Measurements from ENCODE around the gene BBS12.
A peak's percentile ranks its signal among the peaks of the same experiment; 100 is the strongest.

Gene BBS12

GRCh38 chr4:122732329-122733026 is at the start of gene BBS12:
TSS of gene BBS12 (plus strand) at chr4:122732704. CDS start at chr4:122741893, 9,189 bp downstream.
- peak; percentile 97 for DNase-seq

GRCh38 chr4:122686691-122687090 is 45.8 kb upstream of the BBS12 start:
- DNase-seq, result no peak

- DNase-seq, result no peak
Measured at GRCh38 chr4:122687531-122688061, 44.9 kb upstream of the BBS12 start.

DNA sequence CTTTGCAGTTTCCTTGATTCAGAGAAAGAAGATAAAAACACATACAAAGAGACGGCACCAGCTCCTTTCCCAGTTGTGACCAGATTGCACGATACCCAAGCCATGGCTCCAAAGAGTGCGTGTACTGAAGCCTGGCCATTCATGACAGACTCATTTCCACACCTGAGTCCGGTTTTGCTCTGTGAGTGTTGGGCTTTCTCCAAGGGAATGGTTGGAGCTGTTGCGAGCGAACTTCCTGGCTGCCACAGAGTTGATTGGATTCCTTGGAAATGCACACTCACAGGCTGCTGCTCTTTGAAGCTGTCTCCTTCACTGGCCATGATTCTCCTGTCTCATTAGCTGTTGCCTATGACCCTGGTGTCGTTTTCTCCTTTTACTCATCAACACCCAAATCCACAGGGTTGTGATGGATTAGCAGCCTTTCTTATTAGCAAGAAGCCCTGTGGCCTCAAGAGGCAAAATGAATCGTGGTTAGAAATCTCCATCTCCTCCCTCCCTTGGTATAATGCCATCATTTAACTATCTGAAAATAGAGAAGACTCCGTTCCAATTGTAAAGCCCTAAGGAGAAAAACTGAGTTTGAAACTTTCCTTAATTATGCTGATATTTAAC is 43.9 kb upstream of the BBS12 start:
- DNase-seq, result no peak

GRCh38 chr4:122689972-122690371 is 42.5 kb upstream of the BBS12 start:
- DNase-seq, result no peak

- no peak for DNase-seq
Measured at GRCh38 chr4:122691988-122692387, 40.5 kb upstream of the BBS12 start.

GRCh38 chr4:122692641-122693520 is 39.6 kb upstream of the BBS12 start:
- no peak for DNase-seq

GRCh38 chr4:122695226-122695625 is 37.3 kb upstream of the BBS12 start:
- DNase-seq, result no peak

DNA sequence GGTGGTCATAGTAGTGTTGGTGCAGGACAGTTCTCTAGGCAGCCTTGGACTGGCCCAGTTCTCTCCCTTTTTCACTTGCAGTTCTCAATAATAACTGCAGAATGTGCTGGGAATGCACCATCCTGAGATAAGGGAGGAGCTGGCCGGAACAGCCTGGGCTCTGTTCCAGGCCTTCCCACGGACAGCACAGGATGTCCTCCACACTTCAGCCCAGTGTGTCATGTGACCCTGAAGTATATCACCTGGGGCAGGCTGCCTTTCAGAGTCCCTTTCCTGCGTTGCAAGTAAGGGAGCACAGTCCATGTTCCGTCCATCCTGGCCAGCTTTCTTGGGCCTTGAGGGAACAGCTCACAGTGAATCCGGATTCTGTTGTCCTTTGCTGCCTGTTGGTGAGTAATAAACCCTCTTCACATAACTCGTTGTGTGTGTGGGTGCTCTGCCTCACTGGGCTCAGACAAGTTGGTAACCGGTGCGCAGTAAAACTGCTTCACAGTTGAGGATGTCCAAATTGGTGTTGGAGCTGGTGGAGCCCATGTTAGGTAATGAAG is 32.3 kb upstream of the BBS12 start:
- no peak for DNase-seq

GRCh38 chr4:122701061-122701460 is 31.4 kb upstream of the BBS12 start:
- no peak for DNase-seq

- DNase-seq, result no peak
Measured at GRCh38 chr4:122701965-122702364, 30.5 kb upstream of the BBS12 start.

DNA sequence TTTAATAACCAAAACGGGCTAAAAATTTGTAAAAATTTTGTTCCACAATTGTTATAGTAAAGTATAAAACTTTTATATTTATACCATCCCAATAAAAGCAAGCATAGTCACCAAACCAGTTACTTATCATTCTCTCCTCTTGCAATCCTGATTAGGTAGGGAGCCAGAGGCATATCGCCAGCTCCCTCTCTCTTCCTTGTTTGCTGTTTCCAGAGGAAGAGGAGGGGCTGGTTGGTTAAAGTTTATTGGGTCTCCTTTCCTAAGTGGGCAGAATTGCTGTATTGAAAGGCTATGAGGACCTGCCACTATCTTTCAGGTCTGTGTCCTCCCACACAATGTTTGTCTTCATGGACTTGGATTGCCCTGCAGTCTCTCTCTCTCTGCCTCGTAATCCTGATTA is 29.6 kb upstream of the BBS12 start:
- no peak for DNase-seq

DNA sequence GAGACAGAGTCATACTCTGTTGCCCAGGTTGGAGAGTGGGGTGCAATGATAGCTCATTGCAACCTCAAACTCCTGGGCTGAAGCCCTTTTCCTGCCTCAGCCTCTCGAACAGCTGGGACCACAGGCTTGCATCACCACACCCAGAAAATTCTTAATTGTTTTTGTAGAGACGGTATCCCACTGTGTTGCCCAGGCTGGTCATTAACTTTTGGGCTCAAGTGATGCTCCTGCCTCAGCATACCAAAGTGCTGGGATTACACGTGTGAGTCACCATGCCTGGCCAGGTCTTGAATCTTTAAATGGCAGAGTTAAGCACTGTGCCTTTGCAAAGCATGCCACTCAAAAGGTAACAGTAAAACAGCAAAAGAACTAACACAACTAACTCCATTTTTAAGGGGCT is 28.6 kb upstream of the BBS12 start:
- DNase-seq, result no peak

DNA sequence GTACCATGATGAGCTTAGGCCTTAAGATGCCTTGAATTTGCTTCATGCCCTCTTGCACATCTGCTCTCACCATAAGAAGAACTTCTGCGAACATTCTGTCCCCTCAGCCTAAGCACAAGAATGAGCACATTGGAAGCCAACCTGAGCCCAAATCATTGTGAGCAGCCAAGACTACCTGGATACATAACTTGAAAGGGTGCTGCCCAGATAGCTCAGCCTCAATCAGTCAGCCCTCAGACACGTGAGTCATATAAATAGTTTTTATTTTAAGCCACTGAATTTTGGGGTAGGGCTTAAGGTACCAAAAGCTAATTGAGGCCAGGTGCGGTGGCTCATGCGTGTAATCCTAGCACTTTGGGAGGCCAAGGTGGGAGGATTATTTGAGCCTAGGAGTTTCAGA is 27.5 kb upstream of the BBS12 start:
- no peak for DNase-seq

DNA sequence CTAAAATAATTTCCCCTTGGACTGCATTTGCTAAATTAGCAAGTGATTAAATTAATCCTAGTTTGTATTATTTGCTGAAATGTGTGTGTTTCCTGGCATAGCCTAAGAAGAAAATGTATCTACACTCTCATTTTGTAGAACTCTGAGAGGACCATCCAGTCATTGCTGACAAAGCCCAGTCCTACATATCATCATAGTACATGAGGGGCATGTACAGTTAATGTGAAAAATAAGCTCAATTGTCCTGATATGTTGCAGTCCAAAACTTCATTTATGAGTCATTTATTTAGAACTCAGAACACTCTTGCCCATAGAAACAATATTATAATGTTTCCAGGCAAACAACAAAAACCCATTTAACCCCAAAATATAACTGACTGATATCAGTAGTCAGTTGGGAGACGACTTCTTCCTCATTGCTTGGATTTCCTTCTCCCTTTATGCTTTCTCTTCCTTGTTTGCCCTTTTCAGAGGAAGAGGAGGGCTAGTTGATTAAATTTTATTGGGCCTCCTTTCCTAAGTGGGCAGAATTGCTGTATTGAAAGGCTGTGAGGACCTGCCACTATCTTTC is 26.9 kb upstream of the BBS12 start:
- DNase-seq, result no peak

DNA sequence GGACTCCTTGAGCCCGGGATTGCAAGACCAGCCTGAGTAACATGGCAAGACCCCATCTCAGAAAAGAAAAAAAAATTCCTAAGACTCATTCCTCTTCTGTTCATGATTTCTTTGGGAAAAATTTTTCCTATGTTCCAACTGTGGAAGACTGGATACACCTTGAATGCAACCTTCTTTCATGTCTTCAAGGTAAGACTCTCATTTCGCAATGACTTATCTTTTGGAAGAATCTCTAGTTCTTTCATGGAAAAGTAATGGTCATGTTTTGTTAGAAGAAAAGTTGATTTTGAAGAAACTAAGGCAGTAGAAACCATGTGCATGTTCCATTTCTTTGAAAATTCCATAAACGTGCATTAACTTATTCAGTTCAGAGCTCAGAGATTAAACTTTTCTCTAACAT is 26.0 kb upstream of the BBS12 start:
- DNase-seq, result no peak

- no peak for DNase-seq
Measured at GRCh38 chr4:122707497-122707896, 25.0 kb upstream of the BBS12 start.

DNA sequence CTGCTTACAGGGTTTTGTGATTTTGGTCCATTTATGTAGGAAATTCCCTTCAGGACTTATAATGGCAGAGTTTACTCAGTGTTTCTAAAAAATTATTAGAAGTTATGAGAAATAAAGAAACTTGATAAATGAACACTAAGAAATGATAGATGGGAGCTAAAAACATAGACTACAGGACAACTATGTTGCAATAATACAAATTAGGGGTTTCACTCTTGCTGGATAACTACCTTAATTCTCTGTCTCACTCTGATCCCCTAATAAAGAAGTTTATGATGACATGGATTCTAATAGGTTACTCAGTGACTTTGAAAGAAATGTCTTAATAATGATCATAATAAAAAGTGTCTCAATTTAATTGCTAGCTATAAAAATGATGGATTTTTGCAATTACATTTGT is 23.3 kb upstream of the BBS12 start:
- DNase-seq, result no peak

DNA sequence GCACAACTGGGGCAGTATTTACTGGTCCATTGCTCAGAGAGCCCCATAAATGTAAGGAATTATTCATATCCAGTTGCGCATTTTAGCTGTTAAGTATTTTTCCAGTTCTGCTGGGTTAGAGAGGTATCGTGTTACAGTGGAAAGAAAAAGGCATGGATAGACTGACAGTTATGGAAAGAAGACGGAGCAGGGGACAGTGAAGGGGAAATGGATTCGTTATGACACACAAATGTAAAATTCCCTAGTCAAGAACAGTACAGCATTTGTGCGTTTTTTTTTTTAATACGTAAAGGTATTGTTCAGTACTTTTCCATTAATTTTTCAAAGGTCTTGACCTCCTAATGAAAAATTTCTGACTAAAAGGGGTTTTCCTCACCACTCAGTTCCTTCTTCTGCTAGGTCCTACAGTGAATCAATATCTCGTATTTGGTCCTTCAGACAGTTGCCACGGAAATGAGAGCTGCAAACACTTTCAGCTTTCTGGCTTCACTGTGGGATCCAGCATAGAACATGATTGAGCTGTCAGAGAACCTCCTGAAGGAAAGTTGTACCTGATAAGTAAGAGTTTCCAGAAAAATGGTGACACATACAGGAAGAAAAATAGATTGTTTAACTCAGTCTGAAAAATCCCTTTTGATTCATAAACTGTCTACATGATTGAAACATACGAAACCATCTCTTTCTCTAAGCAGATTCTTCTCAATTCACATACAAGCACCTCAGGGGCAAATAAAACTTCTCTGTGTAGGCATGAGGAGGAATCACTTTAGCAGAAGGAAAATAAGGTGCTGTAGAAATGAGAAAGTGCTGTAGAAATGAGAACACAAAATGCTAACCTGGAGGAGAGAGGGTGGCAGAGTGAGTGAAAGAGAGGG is 21.8 kb upstream of the BBS12 start:
- no peak for DNase-seq

DNA sequence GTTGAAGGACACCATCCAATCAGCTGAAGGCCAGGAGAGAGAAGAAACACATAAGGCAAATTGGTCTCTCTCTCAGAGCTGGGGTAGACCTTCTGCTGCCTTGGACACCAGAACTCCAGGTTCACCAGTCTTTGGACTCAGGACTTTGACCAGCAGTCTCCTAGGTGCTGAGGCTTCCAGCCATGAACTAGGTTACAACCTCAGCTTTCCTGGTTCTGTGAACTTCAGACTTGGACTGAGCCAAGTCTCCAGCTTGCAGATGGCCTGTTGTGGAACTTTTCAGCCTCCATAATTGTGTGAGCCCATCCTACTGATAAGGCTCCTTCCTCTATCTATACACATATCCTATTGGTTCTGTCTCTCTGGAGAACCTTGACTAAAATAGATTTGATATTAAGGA is 20.6 kb upstream of the BBS12 start:
- DNase-seq, result no peak

DNA sequence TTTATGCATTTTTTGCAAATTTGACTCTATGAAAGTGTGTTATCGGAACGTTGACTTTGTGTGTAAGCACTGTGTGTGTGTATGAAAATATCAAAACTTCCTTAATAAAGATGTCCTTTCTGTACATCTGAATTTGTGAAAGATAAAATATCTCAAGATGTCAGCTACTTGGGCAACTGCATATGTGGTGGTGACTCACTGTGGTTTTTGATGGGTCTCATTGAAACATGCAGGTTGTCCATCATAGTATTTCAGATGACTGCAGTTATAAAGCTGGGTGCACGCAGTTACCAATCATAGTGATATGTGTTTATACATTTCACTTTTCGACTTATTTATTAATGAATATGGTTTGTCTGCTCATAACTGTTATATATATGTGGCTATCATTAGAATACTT is 19.7 kb upstream of the BBS12 start:
- no peak for DNase-seq

- no peak for DNase-seq
Measured at GRCh38 chr4:122715221-122715620, 17.3 kb upstream of the BBS12 start.
